Coronary artery (tissue), 2 donors: ENCODE measurements around the gene BABAM2.
A peak's percentile ranks its signal among the peaks of the same experiment; 100 is the strongest.

Experiments
- DNase-seq: peaks from one replicate; pipeline ENCODE4 v3.0.0-alpha.2; 2017; ENCODE audit warnings: low spot score
- H3K27ac ChIP-seq, 2 donors: fragments of 200-600 bp; sonication (generic); one replicate each; pipeline ENCODE4 v1.5.1; 2016 to 2019
- H3K4me3 ChIP-seq: fragments of 200-600 bp; sonication (generic); 2 replicates; pipeline ENCODE4 v1.5.1; 2016; ENCODE audit warnings: mild to moderate bottlenecking, moderate library complexity
- TF ChIP-seq, protein P1 (sequence below): fragments of 200-600 bp; sonication (generic); IDR thresholded peaks from one replicate; pipeline ENCODE4 v1.5.1; 2019; ENCODE audit warnings: antibody characterized with exemption

Gene BABAM2

DNA sequence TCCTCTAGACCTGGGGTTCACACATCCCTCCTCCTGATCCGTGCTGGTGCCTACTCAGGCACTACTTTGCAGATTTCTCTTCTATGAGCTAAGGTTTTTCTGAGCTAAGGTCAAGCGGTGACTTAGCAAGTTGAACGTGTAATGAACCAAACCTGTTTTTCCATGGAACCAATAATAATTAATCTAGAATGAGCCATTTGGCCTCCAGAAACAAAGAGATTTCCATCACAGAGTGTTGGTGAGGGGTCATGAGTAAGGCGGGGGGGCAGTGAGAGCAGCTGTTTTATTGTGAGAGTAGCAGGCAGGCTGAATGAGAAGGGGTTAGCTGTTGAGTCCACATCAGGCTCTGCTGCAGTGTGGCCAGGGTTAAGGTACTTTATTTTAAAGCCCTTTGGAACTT is 390.1 kb downstream of the BABAM2 start:
- Histone ChIP-seq H3K27ac (no peak overlapping the region), H3K4me3 (no peak overlapping the region)
- DNase-seq = no peak
- TF ChIP-seq, protein P1, sequence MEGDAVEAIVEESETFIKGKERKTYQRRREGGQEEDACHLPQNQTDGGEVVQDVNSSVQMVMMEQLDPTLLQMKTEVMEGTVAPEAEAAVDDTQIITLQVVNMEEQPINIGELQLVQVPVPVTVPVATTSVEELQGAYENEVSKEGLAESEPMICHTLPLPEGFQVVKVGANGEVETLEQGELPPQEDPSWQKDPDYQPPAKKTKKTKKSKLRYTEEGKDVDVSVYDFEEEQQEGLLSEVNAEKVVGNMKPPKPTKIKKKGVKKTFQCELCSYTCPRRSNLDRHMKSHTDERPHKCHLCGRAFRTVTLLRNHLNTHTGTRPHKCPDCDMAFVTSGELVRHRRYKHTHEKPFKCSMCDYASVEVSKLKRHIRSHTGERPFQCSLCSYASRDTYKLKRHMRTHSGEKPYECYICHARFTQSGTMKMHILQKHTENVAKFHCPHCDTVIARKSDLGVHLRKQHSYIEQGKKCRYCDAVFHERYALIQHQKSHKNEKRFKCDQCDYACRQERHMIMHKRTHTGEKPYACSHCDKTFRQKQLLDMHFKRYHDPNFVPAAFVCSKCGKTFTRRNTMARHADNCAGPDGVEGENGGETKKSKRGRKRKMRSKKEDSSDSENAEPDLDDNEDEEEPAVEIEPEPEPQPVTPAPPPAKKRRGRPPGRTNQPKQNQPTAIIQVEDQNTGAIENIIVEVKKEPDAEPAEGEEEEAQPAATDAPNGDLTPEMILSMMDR = no peak

DNA sequence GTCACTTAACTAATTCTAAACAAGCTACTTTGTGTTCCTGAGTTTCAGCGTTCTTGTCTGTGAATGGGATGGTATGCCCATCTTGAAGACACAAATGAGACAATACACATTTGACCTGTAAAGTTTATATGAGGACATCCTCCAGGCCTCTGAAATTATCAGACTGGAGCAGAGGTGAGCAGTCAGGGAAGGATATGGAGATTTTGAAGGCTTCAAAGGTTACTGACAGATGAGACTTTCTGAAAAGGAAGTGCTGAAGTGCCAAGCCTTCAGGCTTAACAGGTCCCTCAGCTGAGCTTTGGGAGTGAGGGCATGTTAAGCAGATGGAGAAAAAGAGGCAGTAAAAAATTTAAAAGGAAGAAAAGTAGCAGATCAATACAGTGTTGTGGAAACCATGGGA is 391.2 kb downstream of the BABAM2 start:
- TF ChIP-seq, protein P1 = no peak
- no peak overlapping the region for H3K27ac ChIP-seq
- no peak for DNase-seq
- H3K4me3 ChIP-seq = no peak overlapping the region

DNA sequence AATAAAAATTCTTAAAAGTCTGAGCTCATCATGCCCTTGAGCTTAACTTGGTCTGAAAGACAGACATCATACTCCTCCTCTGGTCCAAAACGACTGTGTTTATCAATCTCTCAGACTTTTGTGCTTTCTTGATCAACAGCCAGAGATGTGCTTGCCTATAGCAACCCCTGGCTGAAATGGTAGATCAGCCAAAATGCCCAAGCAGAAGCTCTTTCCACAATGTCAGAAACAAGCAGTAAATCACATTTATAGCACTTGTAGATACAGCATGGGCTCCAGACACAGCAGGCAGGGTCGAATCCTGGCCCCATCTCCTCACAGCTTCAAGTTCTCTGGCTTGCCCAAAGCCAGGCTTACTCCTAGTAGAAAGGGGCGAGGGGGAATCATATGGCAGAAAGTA is 391.7 kb downstream of the BABAM2 start:
- no peak for DNase-seq
- TF ChIP-seq, protein P1 = no peak
- H3K4me3 ChIP-seq = no peak overlapping the region
- H3K27ac ChIP-seq = no peak overlapping the region

DNA sequence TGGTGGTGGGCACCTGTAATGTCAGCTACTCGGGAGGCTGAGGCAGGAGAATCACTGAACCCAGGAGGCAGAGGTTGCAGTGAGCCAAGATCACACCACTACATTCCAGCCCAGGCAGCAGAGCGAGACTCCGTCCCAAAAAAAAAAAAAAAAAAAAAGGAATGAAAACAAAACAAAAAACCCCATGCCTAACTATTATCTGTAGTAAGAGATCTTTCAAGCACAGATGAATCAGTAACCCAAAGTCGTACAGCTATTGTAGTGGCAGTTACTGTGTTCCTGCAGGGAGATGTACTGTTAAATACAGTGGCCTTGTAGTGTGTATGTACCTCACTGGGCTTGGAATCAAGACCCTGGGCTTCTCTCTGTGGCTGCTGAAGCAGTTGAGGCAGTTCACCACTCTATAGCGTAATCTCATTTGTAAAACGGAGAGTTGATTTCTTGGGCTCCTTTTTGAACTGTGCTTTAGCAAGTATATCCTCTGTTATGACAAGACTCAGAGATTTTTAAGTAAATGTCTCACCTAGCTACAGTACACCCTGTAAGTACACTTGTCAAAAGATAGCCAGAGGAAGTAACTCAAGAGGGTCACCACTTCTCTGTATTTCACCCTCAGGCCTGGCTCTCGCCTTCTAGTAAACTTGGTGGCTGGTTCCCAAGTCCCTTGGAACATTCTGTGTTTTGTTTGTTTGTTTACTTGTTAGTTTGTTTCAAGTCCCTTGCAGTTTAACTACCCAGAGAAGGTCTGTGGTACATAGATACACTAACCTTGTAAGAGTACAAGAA is 392.5 kb downstream of the BABAM2 start:
- H3K4me3 ChIP-seq = no peak overlapping the region
- TF ChIP-seq, protein P1 = no peak
- DNase-seq = no peak
- no peak overlapping the region for H3K27ac ChIP-seq

DNA sequence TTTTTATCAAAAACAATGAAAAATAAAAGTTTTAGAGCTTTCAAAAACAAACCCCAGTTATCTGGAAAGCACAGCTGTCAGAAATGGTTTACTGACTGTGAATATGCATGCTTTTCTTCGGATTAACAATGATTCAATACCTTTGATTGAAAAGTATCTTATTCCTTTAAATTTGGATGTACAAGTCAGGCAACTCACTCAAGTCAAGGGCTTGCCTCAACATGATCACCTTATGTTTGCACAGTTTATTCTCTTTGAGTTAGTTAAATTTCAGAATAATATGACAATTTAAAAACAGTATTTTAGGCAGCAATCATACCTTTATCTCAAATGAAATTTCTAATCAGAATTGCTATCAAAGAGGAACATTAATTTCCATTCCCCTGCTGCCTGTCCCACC is 393.3 kb downstream of the BABAM2 start:
- H3K4me3 ChIP-seq = no peak overlapping the region
- H3K27ac ChIP-seq = no peak overlapping the region
- TF ChIP-seq, protein P1 = no peak
- DNase-seq = no peak

DNA sequence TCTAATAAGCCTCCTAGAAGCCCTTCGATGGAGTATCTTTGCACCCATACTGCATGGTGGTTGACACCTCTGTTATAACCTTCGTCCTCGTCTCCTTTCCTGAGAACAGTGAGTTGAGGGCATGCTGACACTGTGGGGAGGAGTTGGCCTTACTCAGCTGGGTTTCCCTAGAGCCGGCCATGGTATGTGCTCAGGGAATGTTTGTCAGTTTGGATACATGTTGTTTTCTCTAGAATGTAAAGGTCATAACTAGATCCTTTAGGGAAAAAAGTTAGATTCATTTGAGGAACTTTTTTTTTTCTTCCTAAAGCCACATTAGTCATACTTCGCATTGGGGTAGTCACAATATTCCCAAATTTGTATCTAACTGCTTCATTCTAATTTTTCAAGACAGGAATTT is 396.1 kb downstream of the BABAM2 start:
- Histone ChIP-seq H3K4me3 (no peak overlapping the region), H3K27ac (peak overlapping the region; percentile 50 to 75)
- DNase-seq = no peak
- TF ChIP-seq, protein P1 = no peak

DNA sequence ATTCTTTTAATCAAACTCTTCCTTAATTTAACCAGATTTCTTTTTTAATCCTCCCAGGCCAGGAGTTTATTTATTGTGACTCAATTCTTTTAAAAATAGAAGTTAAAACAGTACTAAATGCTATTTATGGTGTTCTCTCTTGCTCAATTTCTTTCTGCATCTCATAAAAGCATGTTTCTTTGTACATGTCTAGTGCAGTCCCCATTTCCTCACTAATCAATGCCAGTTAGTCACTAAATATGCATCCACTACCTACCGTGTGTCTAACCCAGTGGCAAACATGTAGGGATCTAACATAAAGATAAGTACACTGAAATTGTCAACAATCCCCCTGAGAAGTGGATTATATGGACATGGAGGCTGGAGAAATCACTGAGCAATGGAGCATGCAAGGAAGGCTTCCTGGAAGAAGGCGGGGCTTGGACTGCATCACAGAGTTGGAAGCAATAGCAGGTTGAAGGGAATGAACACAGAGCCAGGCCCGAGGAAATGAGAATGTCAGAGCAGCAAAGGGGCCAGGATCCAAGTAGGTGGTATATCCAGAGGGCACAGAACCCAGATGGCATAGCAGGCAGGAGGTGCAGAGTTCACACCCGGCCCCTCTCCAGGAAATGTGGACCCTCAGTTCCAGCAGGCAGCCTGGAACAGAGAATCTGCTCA is 396.9 kb downstream of the BABAM2 start:
- no peak for DNase-seq
- Histone ChIP-seq H3K4me3 (no peak overlapping the region), H3K27ac (peak overlapping the region; percentile 71 to 75)
- TF ChIP-seq, protein P1 = no peak
